ENCODE data around the gene SMCO1. TPM values are rescaled to one million over a fixed set of nuclear protein-coding genes. Genes with fewer than 3 reads are reported as not detected.
"Not testable (repeated sequence)": the region's sequence is repeated elsewhere in the genome, so short reads cannot be mapped to it uniquely, and the experiment has no call there.

The SMCO1 gene
- total RNA-seq, 1 experiment from 2014 or later = not detected

GRCh38 chr3:196496183-196496582 is 19.0 kb downstream of the SMCO1 start:
- DNase-seq (ENCODE audit: low read depth in 1 of 2, low spot score in 2 of 2) = no peak
- Histone ChIP-seq H3K27me3 (replicated peaks) (no peaks in the 10 kb centered on the region), H3K27ac (no peak overlapping the region), H3K4me1 (replicated peaks) (peaks cover 5% of the 10 kb centered on the region), H3K36me3 (peaks cover 36% of the 10 kb centered on the region), H3K4me3 (no peak overlapping the region), H3K9me3 (replicated peaks) (no peaks in the 10 kb centered on the region)

GRCh38 chr3:196493292-196493691 is 21.9 kb downstream of the SMCO1 start:
- H3K27ac ChIP-seq = no peak overlapping the region
- no peaks in the 10 kb centered on the region for H3K4me1 ChIP-seq (replicated peaks)
- no peak for DNase-seq (ENCODE audit: low read depth in 1 of 2, low spot score in 2 of 2)
- H3K4me3 ChIP-seq = no peak overlapping the region
- no peaks in the 10 kb centered on the region for H3K27me3 ChIP-seq (replicated peaks)
- H3K36me3 ChIP-seq = peaks cover 18% of the 10 kb centered on the region
- H3K9me3 ChIP-seq (replicated peaks) = no peaks in the 10 kb centered on the region

GRCh38 chr3:196492080-196492479 is 23.1 kb downstream of the SMCO1 start:
- no peaks in the 10 kb centered on the region for H3K9me3 ChIP-seq (replicated peaks)
- no peak overlapping the region for H3K27ac ChIP-seq
- no peak for DNase-seq (ENCODE audit: low read depth in 1 of 2, low spot score in 2 of 2)
- no peaks in the 10 kb centered on the region for H3K27me3 ChIP-seq (replicated peaks)
- H3K4me1 ChIP-seq (replicated peaks) = no peaks in the 10 kb centered on the region
- H3K36me3 ChIP-seq = peaks cover 21% of the 10 kb centered on the region
- no peak overlapping the region for H3K4me3 ChIP-seq

GRCh38 chr3:196489747-196490146 is 25.4 kb downstream of the SMCO1 start:
- Histone ChIP-seq H3K4me1 (replicated peaks) (no peaks in the 10 kb centered on the region), H3K36me3 (peaks cover 31% of the 10 kb centered on the region), H3K9me3 (replicated peaks) (no peaks in the 10 kb centered on the region), H3K27ac (no peak overlapping the region), H3K4me3 (no peak overlapping the region), H3K27me3 (replicated peaks) (no peaks in the 10 kb centered on the region)
- DNase-seq (ENCODE audit: low read depth in 1 of 2, low spot score in 2 of 2) = no peak

GRCh38 chr3:196486263-196486662 is 28.9 kb downstream of the SMCO1 start:
- Histone ChIP-seq H3K4me1 (replicated peaks) (no peaks in the 10 kb centered on the region), H3K9me3 (replicated peaks) (no peaks in the 10 kb centered on the region), H3K4me3 (no peak overlapping the region), H3K36me3 (peaks cover 54% of the 10 kb centered on the region), H3K27ac (no peak overlapping the region), H3K27me3 (replicated peaks) (no peaks in the 10 kb centered on the region)
- DNase-seq (ENCODE audit: low read depth in 1 of 2, low spot score in 2 of 2) = no peak

- peaks cover 67% of the 10 kb centered on the region for H3K36me3 ChIP-seq
These were observed 37.5 kb downstream of the SMCO1 start for GRCh38 chr3:196477678-196478077.

GRCh38 chr3:196472286-196472685 is 42.9 kb downstream of the SMCO1 start:
- no peaks in the 10 kb centered on the region for H3K27me3 ChIP-seq (replicated peaks)
- peaks cover 55% of the 10 kb centered on the region for H3K36me3 ChIP-seq
- no peaks in the 10 kb centered on the region for H3K4me1 ChIP-seq (replicated peaks)
- DNase-seq (ENCODE audit: low read depth in 1 of 2, low spot score in 2 of 2) = no peak
- H3K27ac ChIP-seq = no peak overlapping the region
- H3K4me3 ChIP-seq = no peak overlapping the region
- no peaks in the 10 kb centered on the region for H3K9me3 ChIP-seq (replicated peaks)

More at GRCh38 chr3:196477678-196478077, 37.5 kb downstream of the SMCO1 start:
- no peak for DNase-seq (ENCODE audit: low read depth in 1 of 2, low spot score in 2 of 2)
- no peak overlapping the region for H3K27ac ChIP-seq
- no peaks in the 10 kb centered on the region for H3K9me3 ChIP-seq (replicated peaks)
- H3K4me3 ChIP-seq = no peak overlapping the region
- no peaks in the 10 kb centered on the region for H3K4me1 ChIP-seq (replicated peaks)
- no peaks in the 10 kb centered on the region for H3K27me3 ChIP-seq (replicated peaks)

GRCh38 chr3:196471551-196471950 is 43.6 kb downstream of the SMCO1 start:
- Histone ChIP-seq H3K4me3 (no peak overlapping the region), H3K4me1 (replicated peaks) (no peaks in the 10 kb centered on the region), H3K36me3 (peaks cover 50% of the 10 kb centered on the region), H3K9me3 (replicated peaks) (no peaks in the 10 kb centered on the region), H3K27me3 (replicated peaks) (no peaks in the 10 kb centered on the region), H3K27ac (no peak overlapping the region)
- no peak for DNase-seq (ENCODE audit: low read depth in 1 of 2, low spot score in 2 of 2)

- H3K4me1 ChIP-seq (replicated peaks); H3K9me3 ChIP-seq (replicated peaks); DNase-seq (ENCODE audit: low read depth in 1 of 2, low spot score in 2 of 2); H3K27me3 ChIP-seq (replicated peaks); H3K27ac ChIP-seq; H3K4me3 ChIP-seq: not testable (repeated sequence)
- H3K36me3 ChIP-seq = peaks cover 47% of the 10 kb centered on the region
These were observed 45.0 kb downstream of the SMCO1 start for GRCh38 chr3:196470182-196470581.

- no peaks in the 10 kb centered on the region for H3K27me3 ChIP-seq (replicated peaks)
- H3K36me3 ChIP-seq = peaks cover 6% of the 10 kb centered on the region
- H3K4me1 ChIP-seq (replicated peaks) = no peaks in the 10 kb centered on the region
- H3K4me3 ChIP-seq = no peak overlapping the region
- H3K27ac ChIP-seq = no peak overlapping the region
- H3K9me3 ChIP-seq (replicated peaks) = no peaks in the 10 kb centered on the region
- no peak for DNase-seq (ENCODE audit: low read depth in 1 of 2, low spot score in 2 of 2)
These were observed 51.3 kb downstream of the SMCO1 start for GRCh38 chr3:196463804-196464203.

- no peaks in the 10 kb centered on the region for H3K9me3 ChIP-seq (replicated peaks)
These were observed 51.7 kb downstream of the SMCO1 start for GRCh38 chr3:196463478-196463756.

GRCh38 chr3:196462680-196463477 is 52.3 kb downstream of the SMCO1 start:
- DNase-seq (ENCODE audit: low read depth in 1 of 2, low spot score in 2 of 2); H3K36me3 ChIP-seq; H3K9me3 ChIP-seq (replicated peaks); H3K27ac ChIP-seq; H3K27me3 ChIP-seq (replicated peaks); H3K4me3 ChIP-seq; H3K4me1 ChIP-seq (replicated peaks): not testable (repeated sequence)

More at GRCh38 chr3:196463478-196463756, 51.7 kb downstream of the SMCO1 start:
- Histone ChIP-seq H3K36me3 (peaks cover 2% of the 10 kb centered on the region), H3K4me3 (no peak overlapping the region), H3K27ac (no peak overlapping the region), H3K27me3 (replicated peaks) (no peaks in the 10 kb centered on the region), H3K4me1 (replicated peaks) (no peaks in the 10 kb centered on the region)
- no peak for DNase-seq (ENCODE audit: low read depth in 1 of 2, low spot score in 2 of 2)

- H3K27ac ChIP-seq = no peak overlapping the region
- H3K4me1 ChIP-seq (replicated peaks) = no peaks in the 10 kb centered on the region
- no peaks in the 10 kb centered on the region for H3K9me3 ChIP-seq (replicated peaks)
- no peaks in the 10 kb centered on the region for H3K27me3 ChIP-seq (replicated peaks)
- H3K36me3 ChIP-seq = no peaks in the 10 kb centered on the region
- no peak for DNase-seq (ENCODE audit: low read depth in 1 of 2, low spot score in 2 of 2)
- no peak overlapping the region for H3K4me3 ChIP-seq
These were observed 57.1 kb downstream of the SMCO1 start for GRCh38 chr3:196458063-196458462.

GRCh38 chr3:196457470-196457869 is 57.7 kb downstream of the SMCO1 start:
- not testable (repeated sequence) for H3K9me3 ChIP-seq (replicated peaks); H3K36me3 ChIP-seq; DNase-seq (ENCODE audit: low read depth in 1 of 2, low spot score in 2 of 2); H3K4me1 ChIP-seq (replicated peaks); H3K4me3 ChIP-seq; H3K27ac ChIP-seq; H3K27me3 ChIP-seq (replicated peaks)
